GM18873 (cell line): ENCODE measurements around the gene ST3GAL3.

Experiments used
- ATAC-seq: cut with Tn5 transposase; IDR thresholded peaks from one replicate; pipeline ENCODE4 v1.9.1; 2021; ENCODE audit warnings: mild to moderate bottlenecking, moderate library complexity, moderate number of reproducible peaks; ENCODE audit not compliant: unreplicated experiment, low FRiP score

Gene ST3GAL3

GRCh38 chr1:43902058-43902831, 194.9 kb downstream of the ST3GAL3 start:
- ATAC-seq: no peak

DNA sequence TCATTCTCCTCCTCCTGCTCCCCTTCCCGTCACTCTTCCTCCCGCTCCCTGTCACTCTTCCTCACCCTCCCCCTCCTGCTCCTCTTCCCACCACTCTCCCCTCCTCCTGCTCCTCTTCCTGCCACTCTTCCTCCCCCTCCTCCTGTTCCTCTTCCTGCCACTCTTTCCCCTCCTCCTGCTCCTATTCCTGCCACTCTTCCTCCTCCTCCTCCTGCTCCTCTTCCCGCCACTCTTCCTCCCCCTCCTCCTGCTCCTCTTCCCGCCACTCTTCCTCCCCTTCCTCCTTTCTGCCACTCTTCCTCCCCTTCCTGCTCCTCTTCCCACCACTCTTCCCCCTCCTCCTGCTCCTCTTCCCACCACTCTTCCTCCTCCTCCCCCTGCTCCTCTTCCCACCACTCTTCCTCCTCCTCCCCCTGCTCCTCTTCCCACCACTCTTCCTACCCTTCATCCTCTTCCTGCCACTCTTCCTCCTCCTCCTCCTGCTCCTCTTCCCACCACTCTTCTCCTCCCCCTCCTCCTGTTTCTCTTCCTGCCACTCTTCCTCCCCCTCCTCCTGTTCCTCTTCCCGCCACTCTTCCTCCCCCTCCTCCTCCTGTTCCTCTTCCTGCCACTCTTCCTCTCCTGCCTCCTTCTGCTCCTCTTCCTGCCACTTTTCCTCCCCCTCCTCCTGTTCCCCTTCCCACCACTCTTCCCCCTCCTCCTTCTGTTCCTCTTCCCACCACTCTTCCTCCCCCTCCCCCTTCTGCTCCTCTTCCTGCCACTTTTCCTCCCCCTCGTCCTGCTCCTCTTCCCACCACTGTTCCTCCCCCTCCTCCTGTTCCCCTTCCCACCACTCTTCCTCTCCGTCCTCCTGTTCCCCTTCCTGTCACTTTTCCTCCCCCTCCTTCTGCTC, 197.6 kb downstream of the ST3GAL3 start:
- ATAC-seq: no peak

DNA sequence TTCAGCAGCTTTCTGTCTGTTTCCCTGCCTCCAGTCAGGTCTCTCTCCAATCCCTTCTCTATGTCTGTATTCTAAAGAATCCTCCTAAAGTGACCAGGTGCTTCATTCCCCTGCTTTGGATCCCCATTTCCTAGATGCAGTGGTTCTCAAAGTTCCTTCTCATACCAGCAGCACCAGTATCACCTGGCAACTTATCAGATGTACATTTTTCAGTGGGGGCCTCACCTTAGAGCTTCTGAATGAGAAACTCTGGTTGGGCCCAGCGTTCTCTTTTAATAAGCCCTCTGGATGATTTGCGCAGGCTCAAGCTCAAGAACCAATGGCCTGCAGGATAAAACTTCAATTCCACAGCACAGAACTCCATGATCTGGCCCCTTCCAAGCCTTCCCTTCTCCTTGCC, 200.9 kb downstream of the ST3GAL3 start:
- no peak for ATAC-seq

GRCh38 chr1:43908858-43909257, 201.5 kb downstream of the ST3GAL3 start:
- ATAC-seq: no peak

- ATAC-seq: no peak
Measured at GRCh38 chr1:43910343-43910742, 203.0 kb downstream of the ST3GAL3 start.

GRCh38 chr1:43912607-43913006, 205.3 kb downstream of the ST3GAL3 start:
- ATAC-seq: no peak

DNA sequence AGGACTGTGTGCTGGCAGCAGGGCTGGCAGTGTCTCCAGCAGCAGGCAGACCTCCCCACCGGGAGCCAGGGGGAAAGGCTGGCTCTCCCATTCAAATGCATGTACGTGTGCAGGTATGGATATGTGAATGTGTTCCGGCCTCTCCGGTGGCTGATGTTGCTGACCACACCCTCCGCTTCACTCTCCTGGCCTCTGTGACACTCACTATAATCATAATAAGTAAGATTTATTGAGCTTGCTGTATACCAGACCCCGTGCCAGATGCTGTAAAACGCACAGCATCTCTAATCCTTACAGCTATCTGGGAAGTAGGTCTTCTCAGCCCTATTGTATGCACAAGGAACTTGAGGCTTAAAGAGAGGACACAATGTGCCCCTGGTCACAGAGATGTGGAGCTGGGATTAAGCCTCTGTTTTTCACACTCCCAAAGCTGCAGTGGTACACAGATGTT, 205.7 kb downstream of the ST3GAL3 start:
- ATAC-seq: no peak

DNA sequence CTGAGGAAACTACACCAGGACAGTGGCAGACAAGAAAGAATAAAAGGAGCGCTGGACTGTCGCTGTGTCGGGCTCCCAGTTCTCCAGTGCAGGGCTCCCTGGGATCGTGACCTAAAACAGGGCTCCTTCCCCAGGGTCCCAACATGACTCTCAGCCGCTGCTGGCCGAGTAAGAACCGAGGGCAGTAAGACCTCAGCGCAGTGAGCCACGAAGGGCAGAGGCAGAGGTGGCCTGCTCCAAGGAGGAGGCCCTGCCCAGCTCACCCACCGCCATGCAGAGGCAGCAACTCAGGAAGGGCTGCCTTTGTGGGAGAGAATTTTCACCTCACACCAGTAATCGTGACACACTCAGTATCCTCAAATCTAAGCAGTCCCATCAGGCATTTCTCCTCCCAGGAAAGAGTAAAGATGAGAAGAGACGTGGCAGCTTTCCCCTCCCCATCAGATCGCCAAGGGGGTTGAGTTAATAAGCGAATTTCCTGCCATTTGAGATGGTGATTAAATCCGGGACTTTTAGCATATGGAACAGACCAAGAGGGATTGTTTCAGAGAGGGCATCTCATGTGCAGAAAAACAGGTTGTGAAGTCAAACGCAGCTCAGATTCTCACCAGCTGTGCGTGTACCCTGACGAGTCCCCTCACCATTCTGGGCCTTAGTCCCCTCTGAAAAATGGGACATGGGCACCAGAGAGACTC, 206.5 kb downstream of the ST3GAL3 start:
- ATAC-seq: no peak

DNA sequence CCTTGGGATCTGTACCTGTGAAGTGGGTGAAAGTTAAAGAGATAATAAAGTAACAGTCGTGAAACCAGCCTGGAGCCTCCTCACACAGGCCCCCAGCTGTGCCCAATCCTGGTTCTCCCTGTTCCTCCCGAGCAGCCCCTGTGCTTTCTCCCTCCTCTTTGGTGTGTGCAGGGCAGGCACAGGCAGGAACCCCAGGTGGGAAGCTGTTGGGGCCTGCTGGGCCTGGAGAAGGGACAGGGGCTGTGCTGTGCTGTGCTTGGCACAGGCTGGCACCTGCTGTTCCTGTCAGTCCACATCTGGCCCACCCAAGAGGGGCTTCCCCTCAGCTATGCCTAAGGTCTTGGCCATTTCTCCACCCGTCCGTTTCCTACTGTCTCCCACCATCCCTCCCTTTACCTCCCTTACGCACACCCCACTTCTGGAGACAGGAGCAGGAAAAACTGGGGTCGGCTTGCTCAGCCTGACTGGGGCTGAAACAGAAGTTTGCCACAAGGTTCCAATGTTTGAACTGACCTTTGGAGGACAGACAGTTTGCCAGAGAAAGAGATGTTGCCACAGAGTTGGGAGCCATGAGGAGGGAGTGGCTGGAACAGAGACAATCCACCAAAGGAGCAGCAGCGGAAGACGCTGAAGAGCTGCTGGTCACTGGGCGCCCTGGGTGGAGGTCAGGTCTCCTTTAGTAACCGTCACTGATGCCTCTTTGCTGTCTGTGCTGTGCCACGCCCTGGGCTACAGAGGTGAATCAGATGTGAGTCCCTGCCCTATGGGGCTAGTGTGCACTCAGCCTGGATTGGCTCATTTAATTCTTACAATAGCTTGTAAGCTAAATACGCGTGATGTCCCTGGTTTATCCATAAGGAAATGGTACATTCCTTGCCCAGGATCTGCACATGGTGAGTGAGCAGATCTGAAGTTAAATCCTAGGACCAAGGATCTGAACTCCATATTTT, 207.5 kb downstream of the ST3GAL3 start:
- no peak for ATAC-seq

DNA sequence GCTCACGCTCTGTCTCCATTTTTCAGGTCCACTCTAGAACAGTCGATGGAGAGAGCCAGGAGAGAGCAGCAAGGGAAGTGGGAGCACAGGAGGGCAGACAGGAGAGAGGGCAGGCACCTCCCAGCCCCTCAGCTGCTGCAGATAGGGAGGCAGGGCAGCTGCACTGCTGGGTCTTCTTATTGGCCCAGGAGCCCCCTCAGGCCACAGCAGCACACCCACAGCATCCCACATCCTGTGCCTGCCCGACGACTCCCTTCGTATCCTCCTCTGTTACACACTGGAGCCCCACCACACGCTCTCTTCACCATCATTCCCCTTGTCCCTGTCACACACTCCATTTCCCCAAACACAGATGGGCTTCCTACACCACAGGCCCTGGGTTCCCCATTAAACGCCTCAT, 212.6 kb downstream of the ST3GAL3 start:
- no peak for ATAC-seq

GRCh38 chr1:43921022-43921421, 213.7 kb downstream of the ST3GAL3 start:
- no peak for ATAC-seq

GRCh38 chr1:43924516-43924915, 217.2 kb downstream of the ST3GAL3 start:
- ATAC-seq: no peak

DNA sequence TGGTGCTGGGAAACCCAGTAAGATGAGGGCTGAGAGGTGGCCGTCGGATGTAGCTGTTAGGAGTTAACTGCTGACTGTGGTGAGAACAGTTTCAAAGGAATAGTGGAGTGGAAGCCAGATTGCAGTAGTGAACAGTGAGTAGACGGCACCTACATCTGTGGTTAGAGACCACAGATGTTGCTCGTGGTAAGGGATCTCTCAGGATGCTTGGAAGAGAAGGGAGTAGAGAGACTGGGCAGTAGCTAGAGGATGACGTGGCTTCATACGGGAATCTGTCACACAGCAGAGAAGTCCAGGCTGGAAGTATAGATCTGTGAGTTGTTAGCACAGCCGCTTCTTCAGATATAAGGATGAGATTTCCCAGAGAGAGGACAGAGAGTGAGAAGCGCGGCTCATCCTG, 218.5 kb downstream of the ST3GAL3 start:
- ATAC-seq: no peak

DNA sequence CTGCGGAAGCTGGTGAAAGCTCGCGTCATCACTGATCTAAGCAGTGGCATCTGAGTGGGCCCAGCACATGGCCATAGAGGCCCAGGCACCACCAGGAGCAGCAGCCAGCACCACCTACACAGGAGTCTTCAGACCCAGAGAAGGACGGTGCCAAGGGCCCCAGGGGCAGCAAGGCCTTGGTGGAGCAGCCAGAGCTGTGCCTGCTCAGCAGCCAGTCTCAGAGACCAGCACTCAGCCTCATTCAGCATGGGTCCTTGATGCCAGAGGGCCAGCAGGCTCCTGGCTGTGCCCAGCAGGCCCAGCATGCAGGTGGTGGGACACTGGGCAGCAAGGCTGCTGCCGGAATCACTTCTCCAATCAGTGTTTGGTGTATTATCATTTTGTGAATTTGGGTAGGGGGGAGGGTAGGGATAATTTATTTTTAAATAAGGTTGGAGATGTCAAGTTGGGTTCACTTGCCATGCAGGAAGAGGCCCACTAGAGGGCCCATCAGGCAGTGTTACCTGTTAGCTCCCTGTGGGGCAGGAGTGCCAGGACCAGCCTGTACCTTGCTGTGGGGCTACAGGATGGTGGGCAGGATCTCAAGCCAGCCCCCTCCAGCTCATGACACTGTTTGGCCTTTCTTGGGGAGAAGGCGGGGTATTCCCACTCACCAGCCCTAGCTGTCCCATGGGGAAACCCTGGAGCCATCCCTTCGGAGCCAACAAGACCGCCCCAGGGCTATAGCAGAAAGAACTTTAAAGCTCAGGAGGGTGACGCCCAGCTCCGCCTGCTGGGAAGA, 223.0 kb downstream of the ST3GAL3 start:
- no peak for ATAC-seq

- ATAC-seq: no peak
Measured at GRCh38 chr1:43930949-43931275, 223.6 kb downstream of the ST3GAL3 start.

DNA sequence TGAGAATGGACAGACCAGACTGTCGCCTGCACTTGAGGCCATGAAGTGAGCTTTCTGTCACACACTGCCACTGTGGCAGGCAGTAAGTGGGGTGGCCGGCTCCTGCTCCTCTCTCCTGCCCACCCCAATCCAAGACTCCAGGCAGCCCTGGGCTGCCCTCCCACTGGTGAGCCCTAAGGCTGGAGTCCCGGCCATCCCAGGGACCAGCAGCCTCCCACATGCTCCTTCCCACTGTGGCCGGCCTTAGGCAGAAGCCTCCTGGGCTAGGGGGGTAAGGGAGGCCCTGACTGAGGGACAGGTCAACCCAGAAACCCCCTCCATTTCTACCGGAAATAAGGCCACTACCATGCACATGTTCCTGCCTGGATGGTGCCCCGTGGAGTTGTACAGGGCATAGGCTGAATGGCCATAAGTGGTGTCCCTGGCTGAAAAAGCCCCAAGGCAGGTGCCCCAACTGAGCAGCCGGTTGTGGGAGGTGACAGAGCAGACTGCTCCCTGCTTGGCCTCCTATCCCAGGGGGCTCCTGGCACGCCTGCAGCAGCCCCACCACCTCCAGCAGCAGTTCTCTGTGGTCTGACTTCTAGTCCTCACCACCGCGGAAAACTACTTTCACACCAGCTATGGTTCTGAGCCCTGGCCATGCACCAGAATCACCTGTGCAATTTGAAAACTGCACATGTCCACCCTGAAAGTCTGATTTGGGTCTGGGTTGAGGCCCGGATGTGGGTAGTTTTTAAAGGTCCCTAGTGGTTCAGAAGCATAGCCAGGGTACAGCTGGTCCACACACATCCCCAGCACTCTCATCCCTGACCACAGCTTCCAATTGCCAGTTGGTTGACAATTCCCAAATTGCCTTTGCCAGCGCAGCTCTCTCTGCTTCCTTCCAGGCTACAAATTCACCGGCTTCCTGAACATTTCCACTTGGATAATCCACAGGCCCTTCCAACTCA, 224.7 kb downstream of the ST3GAL3 start:
- ATAC-seq: no peak

DNA sequence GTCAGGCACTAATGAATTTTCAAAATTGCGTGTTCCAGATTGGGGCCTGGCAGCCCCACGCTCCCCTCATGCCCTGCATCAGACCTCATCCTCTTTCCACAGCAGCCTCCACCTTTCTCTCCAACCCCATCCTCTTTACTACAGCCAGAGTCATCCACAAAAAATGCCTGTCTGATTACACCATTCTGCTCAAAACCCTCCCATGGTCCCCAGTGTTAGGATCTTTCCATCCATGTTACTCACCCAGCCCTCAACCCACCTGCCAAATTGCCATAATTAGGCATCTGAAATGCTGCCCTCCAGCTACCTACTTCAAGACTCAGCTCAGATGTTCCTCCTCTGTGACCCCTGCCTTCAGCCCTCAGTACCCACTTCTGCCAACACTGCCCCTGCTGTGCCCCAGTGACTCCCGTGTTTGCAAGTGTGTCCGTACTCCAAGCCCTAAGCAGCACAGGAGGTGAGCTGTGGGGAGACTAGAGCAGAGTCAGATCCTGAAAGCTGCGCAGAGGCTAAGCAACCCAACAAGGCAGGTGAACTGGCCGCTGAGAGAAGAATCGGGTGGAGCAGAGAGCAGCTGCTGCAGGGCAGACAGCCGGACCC, 225.6 kb downstream of the ST3GAL3 start:
- no peak for ATAC-seq
